GM13976 (cell line): ENCODE data around the gene ASAP2.

Experiments
- DNase-seq: peaks from one replicate; pipeline ENCODE4 v3.0.0; 2012; ENCODE audit warnings: low spot score
- in situ Hi-C: fragments of 300-500 bp; cut with MboI; formaldehyde crosslinking; loops from one replicate; pipeline ENCODE4 v1.12.0; 2022; ENCODE audit warnings: low sequenced_read_pairs, mixed read lengths, inconsistent platforms; ENCODE audit not compliant: unreplicated experiment
- TF ChIP-seq, protein P1 (sequence below): IDR thresholded peaks from 2 replicates; pipeline ENCODE4 v1.5.1; 2012; ENCODE audit warnings: borderline replicate concordance, mild to moderate bottlenecking; ENCODE audit not compliant: insufficient read depth; ENCODE audit errors: extremely low read depth, missing control alignments, control extremely low read depth

Gene ASAP2

DNA sequence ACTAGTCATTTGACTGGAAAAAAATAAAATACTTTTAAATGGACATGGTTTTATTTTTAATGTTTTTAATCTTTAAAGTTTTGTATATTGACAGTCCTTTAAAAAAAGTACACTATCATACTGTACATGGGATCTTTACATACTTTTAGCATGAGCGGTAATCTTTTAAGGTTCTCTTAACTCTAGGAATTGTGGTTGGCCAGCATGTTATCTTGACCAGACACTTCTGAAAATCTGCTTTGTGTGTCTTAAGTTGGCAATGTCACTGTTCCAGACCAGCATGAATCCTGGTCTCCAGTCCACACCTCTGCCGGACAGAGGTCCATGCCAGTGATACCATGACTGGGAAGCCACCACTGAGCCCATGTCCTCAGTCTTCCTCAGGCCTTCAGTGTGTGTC lies 199.0 kb downstream of the ASAP2 start:
- TF ChIP-seq, protein P1, sequence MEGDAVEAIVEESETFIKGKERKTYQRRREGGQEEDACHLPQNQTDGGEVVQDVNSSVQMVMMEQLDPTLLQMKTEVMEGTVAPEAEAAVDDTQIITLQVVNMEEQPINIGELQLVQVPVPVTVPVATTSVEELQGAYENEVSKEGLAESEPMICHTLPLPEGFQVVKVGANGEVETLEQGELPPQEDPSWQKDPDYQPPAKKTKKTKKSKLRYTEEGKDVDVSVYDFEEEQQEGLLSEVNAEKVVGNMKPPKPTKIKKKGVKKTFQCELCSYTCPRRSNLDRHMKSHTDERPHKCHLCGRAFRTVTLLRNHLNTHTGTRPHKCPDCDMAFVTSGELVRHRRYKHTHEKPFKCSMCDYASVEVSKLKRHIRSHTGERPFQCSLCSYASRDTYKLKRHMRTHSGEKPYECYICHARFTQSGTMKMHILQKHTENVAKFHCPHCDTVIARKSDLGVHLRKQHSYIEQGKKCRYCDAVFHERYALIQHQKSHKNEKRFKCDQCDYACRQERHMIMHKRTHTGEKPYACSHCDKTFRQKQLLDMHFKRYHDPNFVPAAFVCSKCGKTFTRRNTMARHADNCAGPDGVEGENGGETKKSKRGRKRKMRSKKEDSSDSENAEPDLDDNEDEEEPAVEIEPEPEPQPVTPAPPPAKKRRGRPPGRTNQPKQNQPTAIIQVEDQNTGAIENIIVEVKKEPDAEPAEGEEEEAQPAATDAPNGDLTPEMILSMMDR: no peak
- DNase-seq: no peak
- in situ Hi-C loops: no loop called here

DNA sequence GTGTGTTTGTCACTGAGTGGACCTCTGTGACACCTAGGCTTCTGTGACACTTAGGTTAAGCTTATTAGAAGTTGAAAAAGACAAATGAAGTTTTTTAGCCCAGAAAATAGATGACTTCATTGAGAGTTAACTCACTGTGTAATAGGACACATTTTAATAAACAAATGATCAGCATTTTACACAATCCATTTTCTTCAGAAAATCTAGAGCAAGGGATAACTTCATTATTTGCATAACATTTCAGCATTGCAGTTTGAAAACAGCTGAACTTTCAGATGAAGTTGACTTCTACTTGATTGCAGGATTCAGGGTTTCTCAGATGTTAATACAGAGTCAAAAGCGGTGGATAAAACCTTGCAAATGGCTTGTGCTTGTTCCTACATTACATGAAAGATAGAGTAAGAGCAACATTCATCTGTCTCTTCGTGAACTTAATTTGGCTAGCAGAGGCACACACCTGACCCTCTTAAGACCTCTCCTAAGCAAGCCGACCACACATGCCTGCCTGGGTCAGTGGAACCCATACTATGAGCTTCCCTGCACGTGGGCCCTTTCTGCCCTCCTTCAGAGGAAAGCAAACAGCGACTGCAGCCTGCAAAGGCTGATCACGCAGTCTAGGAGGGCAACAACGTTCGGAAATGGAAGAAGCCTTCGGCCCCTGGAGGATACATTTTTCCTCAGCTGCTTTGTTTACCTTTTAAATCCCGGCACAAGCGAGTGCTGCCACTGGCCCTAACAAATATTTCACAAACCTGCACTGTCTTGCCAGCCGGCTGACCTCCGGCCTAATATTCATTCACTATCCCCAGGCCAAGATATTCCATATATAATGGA lies 200.1 kb downstream of the ASAP2 start:
- in situ Hi-C loops: no loop called here
- DNase-seq: no peak
- TF ChIP-seq, protein P1: no peak

DNA sequence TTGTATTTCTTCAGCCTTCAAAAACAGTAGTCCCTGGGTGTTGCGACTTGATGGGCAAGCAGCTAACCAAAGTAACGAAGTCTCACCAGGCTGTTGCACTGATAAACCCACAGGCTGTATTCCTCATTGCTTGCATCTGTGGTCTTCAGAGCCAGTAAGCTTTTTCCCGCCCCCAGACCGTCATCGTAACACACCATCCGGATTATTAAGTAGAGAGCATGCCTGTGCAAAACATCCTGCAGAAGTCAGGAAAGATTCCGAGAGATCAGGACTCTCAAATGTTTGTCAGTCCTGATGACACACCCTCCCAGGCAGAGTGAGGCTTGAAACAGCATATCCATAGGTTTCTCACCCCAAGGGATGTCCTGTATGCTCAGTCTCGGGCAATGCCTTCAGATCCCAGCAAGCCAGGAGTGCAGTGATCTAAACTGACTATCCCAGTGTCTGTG lies 200.8 kb downstream of the ASAP2 start:
- no peak for DNase-seq
- in situ Hi-C loops: no loop called here
- TF ChIP-seq, protein P1: no peak

- DNase-seq: no peak
- in situ Hi-C loops: no loop called here
- TF ChIP-seq, protein P1: no peak
Measured at GRCh38 chr2:9408641-9409151, 202.1 kb downstream of the ASAP2 start.

DNA sequence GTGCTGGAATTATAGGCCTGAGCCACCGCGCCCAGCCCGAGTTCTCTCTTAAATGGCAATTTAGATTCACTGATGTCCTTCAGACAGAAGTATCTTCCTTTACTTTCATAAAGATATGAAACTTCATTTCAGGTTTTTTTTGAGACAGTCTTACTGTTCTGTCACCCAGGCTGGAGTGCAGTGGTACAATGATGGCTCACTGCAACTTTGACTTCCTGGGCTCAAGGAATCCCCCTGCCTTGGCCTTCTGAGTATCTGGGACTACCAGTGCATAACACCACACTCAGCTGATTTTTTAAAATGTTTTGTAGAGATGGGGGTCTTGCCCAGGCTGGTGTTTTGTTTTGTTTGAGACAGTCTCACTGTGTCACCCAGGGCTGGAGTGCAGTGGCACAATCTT lies 203.5 kb downstream of the ASAP2 start:
- in situ Hi-C loops: no loop called here
- TF ChIP-seq, protein P1: no peak
- no peak for DNase-seq

DNA sequence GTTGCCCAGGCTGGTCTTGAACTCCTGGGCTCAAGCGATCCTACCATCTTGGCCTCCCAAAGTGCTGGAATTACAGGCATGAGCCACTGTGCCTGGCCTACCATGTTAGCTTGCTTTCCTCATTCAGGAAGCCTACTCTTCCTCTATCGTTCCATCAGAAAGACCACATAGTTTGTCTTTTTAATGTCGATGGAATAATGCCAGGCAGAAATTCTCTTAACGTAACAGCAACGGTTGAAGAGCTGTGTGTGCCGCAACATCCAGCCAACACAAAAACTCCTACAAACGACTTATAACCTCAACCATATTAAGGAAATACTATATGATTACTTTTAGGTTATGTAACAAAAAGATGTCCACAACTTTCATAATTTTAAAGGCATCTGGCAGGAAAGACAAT lies 206.2 kb downstream of the ASAP2 start:
- DNase-seq: no peak
- in situ Hi-C loops: no loop called here

More for the DNA sequence above, 206.2 kb downstream of the ASAP2 start:
- TF ChIP-seq, protein P1: no peak
